GM18508 (cell line): Measurements from ENCODE around the gene CACNA1H.

Source experiments
- ATAC-seq: cut with Tn5 transposase; IDR thresholded peaks from one replicate; pipeline ENCODE4 v1.9.1; 2021; ENCODE audit warnings: moderate number of reproducible peaks; ENCODE audit not compliant: insufficient read depth, unreplicated experiment

CACNA1H gene

DNA sequence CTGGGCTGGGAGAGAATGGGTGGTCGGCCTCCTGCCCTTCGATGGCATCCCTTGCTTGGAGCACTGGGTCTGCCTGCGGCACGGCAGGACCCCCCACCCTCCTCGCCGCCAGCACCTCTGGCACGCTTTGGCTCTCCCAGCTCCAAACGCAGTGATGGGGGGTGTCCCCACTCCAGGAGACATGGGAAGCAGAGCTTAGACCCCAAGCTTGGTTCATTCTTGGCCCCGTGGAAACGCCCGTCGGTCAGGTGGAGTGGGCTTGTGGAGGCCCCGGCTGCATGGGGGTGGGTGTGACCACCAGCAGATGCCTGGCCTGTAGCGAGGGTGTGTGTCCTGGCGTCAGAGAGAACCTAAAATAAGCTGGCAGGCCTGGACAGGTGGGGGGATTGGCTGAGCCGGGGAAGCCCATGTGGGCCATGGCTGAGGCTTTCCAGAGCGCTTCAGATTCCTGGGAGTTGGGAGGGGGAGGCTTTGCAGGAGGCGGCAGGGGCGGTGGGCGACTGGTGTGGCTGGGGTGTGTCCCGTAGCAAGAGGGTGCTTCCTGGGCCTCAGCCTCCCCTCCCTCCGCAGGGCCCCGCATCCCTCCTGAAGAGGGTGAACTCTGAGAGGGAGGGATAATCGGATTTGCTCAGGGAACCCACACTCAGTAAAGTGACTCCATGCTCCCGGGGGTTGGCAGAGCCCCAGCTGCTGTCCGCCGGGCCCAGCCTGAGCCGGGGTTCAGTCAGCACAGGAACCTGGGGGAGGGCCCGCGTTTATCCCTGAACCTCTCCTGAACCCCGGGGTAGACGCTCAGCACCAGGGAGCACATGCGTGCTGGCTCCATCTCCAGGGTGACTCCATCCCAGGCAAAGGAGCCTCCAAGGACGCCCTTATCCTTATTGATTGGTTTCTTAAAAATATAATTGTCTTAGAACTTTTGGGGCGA lies 3.4 kb downstream of the CACNA1H start:
- no peak for ATAC-seq

DNA sequence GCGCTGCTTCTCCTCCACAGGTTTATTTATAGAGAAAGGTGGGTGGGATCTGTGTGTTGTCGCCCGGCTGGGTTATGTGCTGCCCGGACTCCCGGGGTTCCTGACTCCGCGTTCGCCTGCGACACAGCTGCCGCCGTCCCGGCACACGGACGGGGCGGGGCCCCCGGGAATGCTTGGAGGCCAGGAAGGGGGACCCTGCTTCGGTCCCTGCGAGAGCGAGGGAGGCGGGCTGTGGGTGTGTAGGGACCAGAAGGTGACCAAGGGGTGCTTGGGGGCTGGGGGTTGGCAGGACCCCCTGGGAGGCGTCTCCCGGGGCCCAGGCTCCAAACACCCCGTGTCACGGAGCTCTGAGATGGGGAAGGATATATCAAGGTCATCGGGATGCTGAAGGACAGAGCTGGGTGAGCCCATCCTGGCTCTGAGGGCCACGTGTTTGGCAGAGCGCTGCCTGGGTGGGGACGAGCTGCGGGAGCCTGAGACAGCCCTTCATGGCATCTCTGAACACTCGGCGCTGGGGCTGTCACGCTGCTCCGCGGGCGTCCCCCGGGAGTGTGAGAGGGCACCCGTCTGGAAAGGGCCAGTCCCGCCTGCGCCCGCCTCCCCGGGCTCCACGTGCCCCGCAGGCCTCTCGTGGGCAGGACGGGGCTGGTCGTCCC lies 4.2 kb downstream of the CACNA1H start:
- ATAC-seq = no peak

DNA sequence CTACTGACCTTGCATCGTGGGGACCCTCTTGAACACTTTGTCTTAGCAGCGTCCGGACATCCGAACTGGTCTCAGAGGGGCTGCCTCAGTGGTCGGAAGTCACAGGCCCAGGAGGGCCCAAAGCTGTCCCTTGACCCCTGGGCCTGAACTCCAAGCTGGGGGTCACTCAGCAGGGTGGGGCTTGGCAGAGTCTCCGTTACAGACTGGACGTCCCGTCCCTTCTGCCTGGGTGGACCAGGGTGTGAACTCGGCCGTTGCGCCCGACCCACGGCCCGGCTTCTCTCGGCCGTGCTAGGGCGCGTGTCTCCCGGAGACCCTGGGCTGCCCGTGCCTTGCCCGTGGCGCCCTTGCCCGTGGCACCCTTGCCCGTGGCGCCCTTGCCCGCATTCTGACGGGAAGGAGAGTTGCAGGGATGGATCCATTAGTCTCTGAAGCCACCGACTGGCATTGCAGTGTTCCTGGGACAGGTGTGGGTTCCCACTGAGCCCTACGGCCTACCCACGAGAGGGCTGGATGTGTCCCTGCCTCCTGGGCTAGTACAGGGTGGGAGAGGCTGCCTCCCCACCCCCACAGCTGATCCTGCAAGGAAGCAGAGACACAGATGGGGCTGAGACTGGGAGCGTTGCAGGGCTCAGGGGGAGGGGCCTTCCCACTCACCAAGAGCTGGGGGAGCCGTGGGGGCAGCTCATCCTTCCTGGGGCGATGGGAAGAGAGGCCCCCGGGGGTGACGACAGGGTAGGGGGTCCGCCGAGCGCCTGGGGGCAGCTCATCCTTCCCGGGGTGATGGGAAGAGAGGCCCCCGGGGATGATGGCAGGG lies 4.9 kb downstream of the CACNA1H start:
- ATAC-seq = no peak

DNA sequence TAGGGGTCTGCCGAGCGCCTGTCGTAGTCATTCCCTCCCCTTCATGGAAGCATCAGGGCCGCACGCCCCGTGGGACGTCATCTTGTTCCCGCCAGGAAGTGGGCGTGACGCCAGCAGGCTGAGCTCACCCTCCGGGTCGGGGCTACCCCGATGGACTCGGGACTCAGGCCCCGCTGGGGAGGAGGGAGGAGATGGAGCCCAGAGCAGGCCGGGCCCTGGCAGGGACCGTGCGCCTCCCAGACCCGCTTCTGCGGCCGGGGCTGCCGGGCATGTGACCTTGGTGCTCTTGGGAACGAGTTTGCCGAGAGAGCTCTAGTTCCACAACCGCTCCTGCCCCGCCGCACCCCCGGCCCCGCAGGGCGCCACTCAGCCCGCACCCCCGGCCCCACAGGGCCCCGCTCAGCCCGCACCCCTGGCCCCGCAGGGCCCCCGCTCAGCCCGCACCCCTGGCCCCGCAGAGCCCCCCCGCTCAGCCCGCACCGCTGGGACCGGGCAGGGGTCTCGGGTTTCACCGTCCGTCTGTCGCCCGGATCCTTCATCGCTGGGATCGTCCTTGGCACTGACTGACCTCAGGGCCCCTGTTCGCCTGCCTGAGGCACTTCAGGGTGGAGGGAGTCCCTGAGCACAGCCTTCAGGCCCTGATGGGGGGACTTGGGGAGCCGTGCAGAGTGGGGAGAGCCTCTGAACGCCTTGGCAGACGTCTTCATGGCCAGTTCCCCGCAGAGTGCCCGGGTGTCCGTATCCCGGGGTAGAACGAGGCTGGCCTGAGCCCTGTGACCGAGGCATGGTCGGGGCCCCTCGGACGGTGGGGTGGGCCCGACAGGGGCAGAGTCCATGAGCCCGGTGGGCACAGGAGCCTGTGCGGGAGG lies 5.8 kb downstream of the CACNA1H start:
- ATAC-seq = no peak

DNA sequence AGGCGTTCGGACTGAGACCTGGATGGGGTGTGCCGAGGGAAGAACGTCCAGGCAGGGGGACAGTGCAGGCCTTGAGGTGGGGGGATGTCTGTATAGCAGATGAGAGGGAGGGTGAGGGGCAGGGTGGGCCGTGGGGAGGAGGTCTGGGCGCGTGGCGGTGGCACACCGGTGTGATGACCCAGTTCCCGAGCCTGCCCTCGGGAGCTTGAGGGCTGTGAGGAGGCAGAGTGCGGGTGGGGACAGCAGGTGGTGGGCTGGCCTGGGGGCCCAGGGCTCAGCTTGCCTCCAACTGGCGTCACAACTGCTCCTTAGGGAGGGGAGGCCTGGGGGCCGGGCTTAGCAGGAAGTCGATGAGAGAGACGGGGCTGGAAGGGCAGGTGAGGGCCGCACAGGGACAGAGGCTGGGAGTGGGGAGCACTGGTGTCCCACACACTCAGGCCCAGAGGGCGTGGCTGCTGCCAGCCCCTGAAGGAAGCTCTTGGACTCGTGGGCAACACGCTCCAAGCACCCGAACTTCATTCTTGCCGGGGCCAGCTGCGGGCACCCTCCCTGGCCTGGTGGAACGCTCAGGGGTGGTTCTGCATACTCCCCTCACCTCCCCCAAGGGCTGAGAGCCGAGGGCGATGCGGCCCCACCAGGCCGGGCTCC lies 6.5 kb downstream of the CACNA1H start:
- no peak for ATAC-seq

DNA sequence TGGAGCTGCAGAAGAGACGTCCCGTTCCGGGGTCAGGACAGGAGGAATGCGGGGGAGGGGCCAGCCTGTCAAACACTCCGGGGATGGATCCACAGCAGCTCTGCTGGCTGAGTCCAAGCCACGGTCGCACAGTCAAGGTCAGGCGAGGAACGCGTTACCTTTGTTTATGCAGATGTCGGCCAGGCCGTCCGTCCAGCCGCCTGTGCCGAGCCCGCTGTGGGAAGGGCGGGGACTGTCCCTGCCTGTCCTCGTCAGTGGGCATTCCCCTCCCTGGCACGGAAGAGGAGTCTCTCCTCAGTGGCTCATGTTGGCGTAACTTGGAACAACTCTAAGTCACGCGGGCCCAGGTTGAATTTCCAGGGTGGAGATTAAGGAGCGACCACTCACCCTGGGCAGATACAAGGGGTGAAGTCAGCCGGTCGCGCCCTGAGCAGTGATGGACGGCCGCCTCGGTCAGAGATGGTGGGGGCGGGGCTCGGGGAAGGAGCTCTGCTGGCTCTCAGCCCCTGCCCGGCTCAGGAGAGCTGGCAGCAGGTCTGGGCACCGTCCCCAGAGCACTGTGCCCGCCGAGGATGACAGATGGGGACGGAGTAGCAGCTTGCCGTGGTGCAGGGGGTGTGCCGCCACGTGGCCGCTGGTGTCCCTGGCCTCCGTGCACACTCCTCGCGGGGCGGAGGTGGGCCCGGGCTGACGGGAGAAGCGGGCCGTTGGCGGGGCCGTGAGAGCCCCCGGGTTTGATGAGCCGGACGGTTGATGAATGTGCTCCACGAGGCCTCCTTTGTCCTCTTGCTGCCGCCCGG lies 7.3 kb downstream of the CACNA1H start:
- no peak for ATAC-seq

- ATAC-seq = no peak
Observed at GRCh38 chr16:1160773-1161348, 8.0 kb downstream of the CACNA1H start.

DNA sequence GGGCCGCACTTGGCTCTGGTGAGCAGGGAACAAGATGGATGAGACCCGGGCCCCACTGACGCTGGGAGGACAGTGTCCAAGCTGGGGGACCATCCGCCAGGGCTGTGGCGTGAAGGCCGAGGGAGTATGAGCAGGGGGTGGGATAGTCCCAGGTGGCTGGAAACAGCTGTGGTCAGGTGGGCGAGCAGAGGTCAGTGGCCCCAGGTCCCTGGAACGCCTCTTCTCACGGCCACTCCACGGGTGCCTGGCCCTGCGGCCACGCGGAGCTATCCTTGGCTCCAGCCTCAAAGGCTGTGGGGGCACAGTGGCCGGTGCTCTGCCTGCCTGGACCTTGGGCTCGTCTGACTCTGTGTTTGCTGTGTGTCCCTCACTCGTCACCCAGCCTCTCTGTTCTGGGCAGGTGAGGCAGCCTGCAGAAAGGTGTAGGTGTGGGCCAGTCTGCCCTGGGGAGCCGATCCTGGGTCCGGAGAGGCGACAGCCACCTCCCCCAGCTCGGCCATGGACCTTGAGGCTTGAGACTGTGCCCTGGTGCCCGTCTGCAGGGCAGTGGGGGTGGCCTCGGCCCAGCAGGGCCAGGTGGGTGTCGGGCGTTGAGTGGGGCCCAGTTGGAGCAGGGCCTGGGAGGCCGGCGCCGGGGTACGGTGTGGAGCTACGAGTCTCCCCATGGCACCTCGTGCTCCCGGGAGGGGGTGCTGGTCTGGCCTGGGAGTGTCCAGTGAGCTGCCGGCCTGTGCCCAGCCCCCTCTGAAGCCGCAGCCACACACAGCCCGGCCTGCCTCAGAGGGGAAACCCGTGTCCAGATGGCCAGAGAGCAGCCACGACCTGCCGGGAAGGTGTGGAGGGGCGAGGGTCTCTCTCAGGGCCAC lies 10.0 kb downstream of the CACNA1H start:
- no peak for ATAC-seq

- ATAC-seq = no peak
Observed at GRCh38 chr16:1163567-1164055, 10.7 kb downstream of the CACNA1H start.

- ATAC-seq = no peak
Observed at GRCh38 chr16:1164382-1164781, 11.5 kb downstream of the CACNA1H start.

- ATAC-seq = no peak
Observed at GRCh38 chr16:1164975-1165374, 12.1 kb downstream of the CACNA1H start.

- ATAC-seq = no peak
Observed at GRCh38 chr16:1165511-1165910, 12.6 kb downstream of the CACNA1H start.

DNA sequence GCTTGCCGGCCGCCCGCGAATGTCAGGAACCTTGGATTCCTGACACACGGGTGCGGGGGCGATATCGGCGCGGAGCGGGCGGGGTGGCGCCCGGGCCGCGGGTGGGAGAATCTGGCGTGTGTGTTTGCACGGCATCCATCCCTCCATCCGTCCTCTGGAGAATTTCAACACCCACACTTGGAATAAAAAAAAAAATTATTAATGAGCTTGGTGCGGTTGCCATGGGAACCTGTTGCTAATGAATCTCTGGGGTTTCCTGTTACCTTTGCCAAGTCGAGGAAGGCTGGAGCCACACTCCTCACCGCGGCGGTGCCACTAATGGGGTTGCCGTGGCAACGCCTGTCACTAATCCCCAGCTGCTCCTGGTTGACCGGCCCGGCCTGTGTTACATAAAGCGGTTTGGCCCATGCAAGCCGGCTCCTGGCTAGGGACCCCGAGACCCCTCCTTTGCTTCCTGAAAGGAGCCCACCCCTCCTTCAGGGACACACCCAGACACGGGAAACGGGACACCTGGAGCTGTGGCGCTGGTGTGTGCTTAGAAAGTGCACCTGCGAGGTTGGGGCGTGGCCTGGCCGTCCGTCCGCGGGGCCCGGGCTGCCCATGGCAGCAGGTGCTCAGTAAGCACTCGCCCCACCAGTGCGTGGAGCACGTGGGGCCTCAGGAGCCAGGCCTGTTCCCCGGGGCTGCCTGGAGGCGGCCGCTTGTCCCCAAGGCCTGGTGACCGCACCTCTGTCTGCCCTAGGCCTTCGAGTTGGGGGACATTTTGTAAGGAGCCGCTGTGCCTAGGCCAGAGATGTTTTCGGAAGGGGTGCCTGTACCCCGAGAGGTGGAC lies 14.6 kb downstream of the CACNA1H start:
- ATAC-seq = no peak

DNA sequence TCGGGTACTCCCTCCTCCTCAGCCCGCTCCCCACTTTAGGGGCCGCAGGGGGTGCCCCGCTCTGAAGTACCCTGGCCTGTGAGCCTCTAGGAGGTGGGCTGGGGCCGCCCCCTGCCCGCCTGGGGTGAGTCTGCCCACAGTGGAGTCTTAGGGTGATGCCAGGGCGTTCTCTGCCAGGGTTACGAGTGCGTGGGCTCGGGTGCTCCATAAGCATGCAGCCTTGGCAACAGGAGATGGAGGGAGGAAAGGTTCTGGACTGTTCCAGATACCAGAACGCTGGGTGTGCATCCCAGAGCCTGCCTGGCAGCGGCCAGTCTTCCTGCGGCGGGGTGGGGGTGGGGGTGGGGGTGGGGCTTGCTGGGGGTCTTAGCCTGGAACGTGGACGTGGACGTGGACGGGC lies 15.9 kb downstream of the CACNA1H start:
- ATAC-seq = no peak

- no peak for ATAC-seq
Observed at GRCh38 chr16:1169285-1170075, 16.6 kb downstream of the CACNA1H start.

DNA sequence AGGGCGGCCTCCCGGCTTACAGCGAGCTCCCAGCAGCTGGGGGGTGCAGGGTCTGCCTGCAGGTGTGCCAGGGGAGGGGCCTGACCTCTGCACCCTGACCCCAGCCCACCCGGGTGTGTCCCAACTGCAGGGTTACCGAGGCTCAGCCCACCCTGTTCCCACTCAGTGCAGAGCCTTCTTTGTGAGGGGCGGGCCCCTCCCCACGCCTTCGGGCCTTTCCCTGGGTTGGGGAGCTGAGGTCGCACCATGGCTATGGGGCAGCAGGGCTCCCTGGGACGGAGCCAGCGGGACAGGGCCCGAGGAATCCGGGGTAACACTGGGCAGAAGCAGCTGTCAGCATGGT lies 17.1 kb downstream of the CACNA1H start:
- no peak for ATAC-seq
